Heart left ventricle (tissue), 13 donors: ENCODE results near the gene MYLK2.

Source experiments
- CTCF ChIP-seq, 12 donors: fragments of 200-600 bp; sonication (generic) in 4 of 12; IDR thresholded peaks; one replicate each; pipeline versions ENCODE4 v1.5.0 to v1.8.0; 2018 to 2022; ENCODE audit warnings: antibody characterized with exemption in 12 of 12, mild to moderate bottlenecking in 5 of 12
- POLR2A ChIP-seq, 2 donors: fragments of 450-650 bp; IDR thresholded peaks; one replicate each; pipeline ENCODE4 v1.6.1; 2017; ENCODE audit warnings: antibody characterized with exemption in 2 of 2, mild to moderate bottlenecking in 2 of 2, moderate library complexity in 2 of 2
- donor health status: ischemic (EF 13 %, LVEDD 7.1; RV severe dilation, severe dysfunction).
- donor health status: DM: no; HTN: yes; CAD: no.
- donor health status: DM: no; HTN: no; CAD: no.
- donor health status: ischemic (EF 25% LVEDD 6.9; RV normal size, moderate dysfunction).
- donor health status: ischemic (EF 25% LVEDD 5.7; RV mildly dilated, moderate dysfunction).
- donor health status: ischemic (EF 35%, LVEDD 5.7; RV mildly dilated, moderate dysfunction).
- donor health status: nonischemic (EF 11% LVEDD 7.7; RV severe dilation, severe dysfunction).
- donor health status: DM: yes; HTN: yes; CAD: no.
- donor health status: PGD.
- donor health status: ischemic (EF 29% LVEDD 5.4; RV normal size, mild dysfunction).
- donor health status: nonischemic (EF 23%, LVEDD 6.1; RV moderate dilation, normal function).

DNA sequence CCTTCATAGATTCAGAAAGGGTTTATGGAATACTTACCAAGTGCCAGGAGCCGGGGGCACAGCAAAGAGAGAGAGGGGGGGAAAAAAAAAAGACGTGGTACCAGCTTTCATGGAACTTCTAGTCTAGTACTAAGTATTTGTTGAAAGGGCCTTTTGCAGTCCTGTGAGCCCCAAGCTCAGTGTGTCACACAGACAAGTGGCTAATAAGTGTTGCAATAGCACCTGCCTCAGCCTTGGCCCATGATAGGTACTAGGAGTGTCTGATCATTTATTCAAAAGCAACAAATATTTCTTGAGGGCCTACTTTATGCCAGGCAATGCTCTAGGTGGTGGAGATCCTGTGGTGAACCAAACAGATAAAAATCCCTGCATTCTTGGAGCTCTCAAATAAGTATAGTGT lies 7.9 kb downstream of the MYLK2 start:
- TF ChIP-seq CTCF (IDR thresholded peaks at IDR 0.05) (no peak), POLR2A (IDR thresholded peaks at IDR 0.05) (no peak)
